ENCODE measurements around the gene PLXNB3. TPM values are rescaled to one million over a fixed set of nuclear protein-coding genes. Genes with fewer than 3 reads are reported as not detected.
A peak's percentile ranks its signal among the peaks of the same experiment; 100 is the strongest.

PLXNB3 gene
- total and polyA plus RNA-seq, 4 donors: 0.38 to 31.4 (median 18.4) TPM

DNA sequence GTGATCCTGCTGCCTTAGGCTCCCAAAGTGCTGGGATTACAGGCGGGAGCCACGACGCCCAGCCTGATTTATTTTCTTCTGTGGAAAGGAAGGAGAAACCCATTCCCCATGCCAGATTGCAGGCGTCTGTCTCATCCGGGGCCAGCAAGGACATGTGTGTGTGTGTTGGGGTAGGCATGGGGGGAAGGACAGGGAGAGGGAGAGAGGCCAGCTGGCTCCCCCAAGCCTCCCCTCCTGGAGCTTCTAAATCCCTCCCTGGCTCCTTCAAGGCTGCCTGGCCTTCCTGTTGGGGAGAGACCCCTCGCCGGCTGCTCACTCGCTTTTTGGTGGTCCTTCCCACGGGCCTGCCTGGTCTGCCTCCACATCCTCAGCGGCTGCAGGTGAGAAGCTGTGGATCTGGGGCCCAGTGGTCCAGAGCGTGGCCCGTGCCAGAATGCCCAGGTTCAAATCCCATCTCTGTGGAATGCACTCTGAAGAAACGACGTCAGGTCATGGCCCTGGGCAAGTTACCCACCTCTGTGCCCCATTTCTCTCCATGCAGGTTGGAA is 1.3 kb upstream of the PLXNB3 start:
- WGBS, 2 donors: 90 to 91% methylated on average over 14 of the region's 14 CpGs
- peak in 1 of 2 donors; percentile 33 for DNase-seq
- H3K4me1 ChIP-seq (ENCODE audit: control insufficient read depth in 1 of 2, insufficient read depth in 2 of 2, low read length in 2 of 2): no peaks in the 10 kb centered on the region
- H3K27me3 ChIP-seq (ENCODE audit: control insufficient read depth in 1 of 2, insufficient read depth in 2 of 2, low read length in 1 of 2): no peaks in the 10 kb centered on the region
- no peak overlapping the region for H3K4me3 ChIP-seq (ENCODE audit: low read length in 2 of 2)
- no peak for ATAC-seq (ENCODE audit: low FRiP score)
- no peak overlapping the region for H3K27ac ChIP-seq (ENCODE audit: low read depth in 1 of 2, low read length in 2 of 2)
- intact Hi-C loops (cut with DNase I): loop anchor here in 1 of 2 donors (5.0 kb wide), 2 partner anchors 175 to 190 kb away; partner anchors contain the start of gene NAA10
- no peaks in the 10 kb centered on the region for H3K9me3 ChIP-seq (ENCODE audit: control insufficient read depth, low read length)
- H3K36me3 ChIP-seq (ENCODE audit: control insufficient read depth in 1 of 2, insufficient read depth in 2 of 2, low read length in 1 of 2): no peaks in the 10 kb centered on the region

DNA sequence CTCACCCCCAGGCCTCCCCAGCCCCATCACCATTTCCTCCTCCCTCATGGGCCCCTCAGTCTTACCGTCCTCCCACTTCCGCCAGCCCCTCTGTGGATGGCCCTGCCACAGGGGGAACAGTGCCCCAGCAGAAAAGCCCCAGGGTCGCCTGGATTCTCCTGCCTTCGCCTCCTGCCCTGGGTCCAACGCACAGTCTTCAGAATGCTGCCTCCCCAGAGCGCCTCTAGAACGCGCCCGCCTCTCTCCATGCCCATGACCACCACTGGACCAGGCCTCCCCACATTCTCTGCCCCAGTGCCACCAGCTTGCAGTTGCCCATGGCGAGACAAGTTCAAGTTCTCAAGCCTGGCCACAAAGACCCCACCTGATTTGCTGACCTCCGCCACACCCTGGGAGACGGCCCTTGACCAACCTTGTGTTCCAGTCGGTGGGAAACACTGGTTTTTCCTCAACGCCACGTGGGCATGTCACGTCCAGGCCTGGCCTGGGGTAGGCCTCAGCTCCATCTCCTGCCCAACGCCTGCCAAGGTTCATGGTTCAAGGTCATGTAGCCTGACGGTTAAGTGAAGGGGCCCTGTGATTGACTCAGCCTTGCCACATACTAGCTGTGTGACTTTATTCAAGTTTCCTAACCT is 634 bp upstream of the PLXNB3 start:
- ATAC-seq (ENCODE audit: low FRiP score): no peak
- Histone ChIP-seq H3K36me3 (ENCODE audit: control insufficient read depth in 1 of 2, insufficient read depth in 2 of 2, low read length in 1 of 2) (no peaks in the 10 kb centered on the region), H3K4me3 (ENCODE audit: low read length in 2 of 2) (no peak overlapping the region), H3K4me1 (ENCODE audit: control insufficient read depth in 1 of 2, insufficient read depth in 2 of 2, low read length in 2 of 2) (no peaks in the 10 kb centered on the region), H3K9me3 (ENCODE audit: control insufficient read depth, low read length) (no peaks in the 10 kb centered on the region), H3K27ac (ENCODE audit: low read depth in 1 of 2, low read length in 2 of 2) (no peak overlapping the region), H3K27me3 (ENCODE audit: control insufficient read depth in 1 of 2, insufficient read depth in 2 of 2, low read length in 1 of 2) (no peaks in the 10 kb centered on the region)
- intact Hi-C loops (cut with DNase I): loop anchor here in 1 of 2 donors (5.0 kb wide), 2 partner anchors 174 to 189 kb away; partner anchors contain the start of gene NAA10
- 88 to 90% methylated on average over 18 of the region's 18 CpGs for WGBS, 2 donors
- DNase-seq: peak in 1 of 2 donors; percentile 41

DNA sequence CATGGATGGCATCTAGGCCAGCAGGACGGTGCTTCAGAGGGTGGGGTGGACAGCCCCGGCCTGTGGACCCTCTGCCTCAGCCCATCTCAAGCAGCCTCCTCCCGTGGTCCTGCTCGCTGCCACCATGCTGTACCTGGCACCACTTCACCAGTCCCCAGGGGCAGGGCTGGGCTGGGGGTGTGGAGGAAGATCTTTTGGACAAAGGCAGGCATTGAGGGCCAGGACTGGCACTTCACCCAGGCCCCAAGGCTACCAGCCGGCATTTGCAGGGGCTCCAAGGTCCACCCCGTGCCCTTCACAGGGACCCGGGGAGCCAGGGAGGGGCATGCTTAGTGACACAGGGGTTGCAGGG is 713 bp downstream of the PLXNB3 start:
- peak; percentile 41 to 73 for DNase-seq
- 71 to 83% methylated on average over 7 of the region's 7 CpGs for WGBS, 2 donors
- intact Hi-C loops (cut with DNase I): loop anchor here (2.0 to 5.0 kb wide), 3 partner anchors 173 to 188 kb away; partner anchors contain the start of gene NAA10 (in 1 of the 2)
- no peak for ATAC-seq (ENCODE audit: low FRiP score)
- H3K4me1 ChIP-seq (ENCODE audit: control insufficient read depth in 1 of 2, insufficient read depth in 2 of 2, low read length in 2 of 2): no peaks in the 10 kb centered on the region
- H3K27me3 ChIP-seq (ENCODE audit: control insufficient read depth in 1 of 2, insufficient read depth in 2 of 2, low read length in 1 of 2): no peaks in the 10 kb centered on the region
- no peaks in the 10 kb centered on the region for H3K9me3 ChIP-seq (ENCODE audit: control insufficient read depth, low read length)
- no peak overlapping the region for H3K4me3 ChIP-seq (ENCODE audit: low read length in 2 of 2)
- no peaks in the 10 kb centered on the region for H3K36me3 ChIP-seq (ENCODE audit: control insufficient read depth in 1 of 2, insufficient read depth in 2 of 2, low read length in 1 of 2)
- H3K27ac ChIP-seq (ENCODE audit: low read depth in 1 of 2, low read length in 2 of 2): no peak overlapping the region

DNA sequence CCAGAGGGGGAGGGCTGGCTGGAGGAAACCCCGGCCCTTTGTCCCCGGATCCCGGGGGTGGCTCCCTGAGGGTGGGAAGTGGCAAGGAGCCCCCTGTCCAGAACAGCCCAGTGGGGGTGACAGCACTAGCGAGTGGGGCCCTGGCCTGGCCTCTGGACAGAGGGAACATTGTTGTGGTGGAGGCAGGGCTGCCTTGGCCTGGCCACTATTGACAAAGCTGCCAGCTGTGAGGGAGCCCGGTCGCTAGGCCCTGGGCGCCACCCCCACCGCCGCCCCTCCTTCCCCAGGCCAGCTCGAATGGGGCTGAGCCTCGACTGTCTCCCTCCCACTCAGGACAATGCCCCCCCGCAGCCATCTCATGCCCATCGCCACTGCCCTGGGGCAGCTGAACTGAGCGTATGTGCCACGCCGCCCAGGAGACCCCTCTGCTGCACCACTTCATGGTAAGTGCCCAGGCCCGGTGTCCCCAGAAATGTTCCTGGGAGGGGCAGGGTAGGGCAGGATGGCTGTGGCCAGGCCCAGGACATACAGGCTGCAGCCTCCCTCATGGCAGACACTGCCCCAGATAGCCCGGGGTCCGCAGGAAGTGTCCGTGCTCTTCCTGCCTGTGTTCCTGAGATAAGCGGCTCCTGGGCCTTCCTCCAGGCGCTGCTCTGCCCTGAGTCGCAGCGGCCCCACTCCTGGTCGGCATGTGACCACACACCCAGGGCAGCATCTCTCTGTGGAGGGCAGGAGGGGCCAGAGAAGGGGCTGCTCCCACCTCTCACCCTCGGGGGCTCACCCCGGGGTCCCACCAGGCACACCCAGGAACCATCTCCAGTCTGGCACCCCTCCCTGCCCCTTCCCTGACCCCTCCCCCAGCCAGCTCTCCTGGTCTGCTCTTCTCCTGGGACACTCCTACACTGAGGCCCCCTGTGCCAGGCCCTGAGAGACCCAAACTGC is 1.4 kb downstream of the PLXNB3 start:
- intact Hi-C loops (cut with DNase I): loop anchor here in 1 of 2 donors (2.0 kb wide), 1 partner anchor 187 kb away; no protein-coding TSS in a partner anchor
- no peaks in the 10 kb centered on the region for H3K9me3 ChIP-seq (ENCODE audit: control insufficient read depth, low read length)
- H3K27ac ChIP-seq (ENCODE audit: low read depth in 1 of 2, low read length in 2 of 2): peak overlapping the region in 1 of 2 donors; percentile 57
- no peaks in the 10 kb centered on the region for H3K4me1 ChIP-seq (ENCODE audit: control insufficient read depth in 1 of 2, insufficient read depth in 2 of 2, low read length in 2 of 2)
- 51 to 66% methylated on average over 27 of the region's 27 CpGs for WGBS, 2 donors
- DNase-seq: peak in 1 of 2 donors; percentile 50
- no peak overlapping the region for H3K4me3 ChIP-seq (ENCODE audit: low read length in 2 of 2)
- H3K36me3 ChIP-seq (ENCODE audit: control insufficient read depth in 1 of 2, insufficient read depth in 2 of 2, low read length in 1 of 2): no peaks in the 10 kb centered on the region
- H3K27me3 ChIP-seq (ENCODE audit: control insufficient read depth in 1 of 2, insufficient read depth in 2 of 2, low read length in 1 of 2): no peaks in the 10 kb centered on the region
- peak; percentile 20 for ATAC-seq (ENCODE audit: low FRiP score)

DNA sequence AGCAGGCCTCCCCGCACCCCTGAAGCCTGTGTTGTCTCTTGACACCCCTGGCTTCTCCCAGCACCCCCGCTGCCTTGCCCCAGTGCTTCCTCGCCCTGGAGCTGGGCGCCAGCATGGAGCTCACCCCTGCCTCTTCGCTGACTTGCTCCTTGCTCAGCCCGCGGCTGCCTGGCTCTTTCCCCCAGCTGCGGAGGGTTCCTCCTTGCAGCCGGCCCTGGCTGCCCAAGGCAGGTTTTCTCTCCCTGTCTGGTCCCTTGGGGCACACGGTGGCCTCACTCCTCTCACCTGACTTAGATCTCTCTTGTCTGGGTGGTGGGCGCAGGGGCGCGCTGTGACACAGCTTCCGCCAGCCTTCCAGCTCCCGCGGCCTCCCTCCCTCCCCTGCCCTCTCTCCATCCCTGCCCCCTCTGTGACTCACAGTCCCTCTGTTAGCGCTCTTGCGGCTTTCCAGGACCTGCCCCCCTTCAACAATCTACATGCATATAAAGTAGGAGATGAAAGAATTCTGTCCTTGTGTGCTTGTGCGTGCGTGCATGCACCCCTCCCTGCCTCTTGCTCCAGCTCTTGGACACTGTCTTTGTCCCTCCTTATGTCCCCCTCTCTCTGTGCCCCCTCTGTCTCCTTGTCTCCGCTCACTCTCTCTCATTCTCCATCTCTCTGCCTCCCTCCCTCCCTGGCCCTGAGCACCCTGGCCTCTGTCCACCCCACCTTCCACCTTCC is 2.2 kb downstream of the PLXNB3 start:
- DNase-seq (peak; percentile 52 to 79), ATAC-seq (ENCODE audit: low FRiP score) (peak; percentile 8)
- H3K9me3 ChIP-seq (ENCODE audit: control insufficient read depth, low read length): no peaks in the 10 kb centered on the region
- WGBS, 2 donors: 39 to 60% methylated on average over 20 to 21 of the region's 21 CpGs
- no peaks in the 10 kb centered on the region for H3K36me3 ChIP-seq (ENCODE audit: control insufficient read depth in 1 of 2, insufficient read depth in 2 of 2, low read length in 1 of 2)
- H3K4me3 ChIP-seq (ENCODE audit: low read length in 2 of 2): no peak overlapping the region
- H3K27me3 ChIP-seq (ENCODE audit: control insufficient read depth in 1 of 2, insufficient read depth in 2 of 2, low read length in 1 of 2): no peaks in the 10 kb centered on the region
- intact Hi-C loops (cut with DNase I): no loop called here
- peak overlapping the region in 1 of 2 donors; percentile 57 for H3K27ac ChIP-seq (ENCODE audit: low read depth in 1 of 2, low read length in 2 of 2)
- no peaks in the 10 kb centered on the region for H3K4me1 ChIP-seq (ENCODE audit: control insufficient read depth in 1 of 2, insufficient read depth in 2 of 2, low read length in 2 of 2)

DNA sequence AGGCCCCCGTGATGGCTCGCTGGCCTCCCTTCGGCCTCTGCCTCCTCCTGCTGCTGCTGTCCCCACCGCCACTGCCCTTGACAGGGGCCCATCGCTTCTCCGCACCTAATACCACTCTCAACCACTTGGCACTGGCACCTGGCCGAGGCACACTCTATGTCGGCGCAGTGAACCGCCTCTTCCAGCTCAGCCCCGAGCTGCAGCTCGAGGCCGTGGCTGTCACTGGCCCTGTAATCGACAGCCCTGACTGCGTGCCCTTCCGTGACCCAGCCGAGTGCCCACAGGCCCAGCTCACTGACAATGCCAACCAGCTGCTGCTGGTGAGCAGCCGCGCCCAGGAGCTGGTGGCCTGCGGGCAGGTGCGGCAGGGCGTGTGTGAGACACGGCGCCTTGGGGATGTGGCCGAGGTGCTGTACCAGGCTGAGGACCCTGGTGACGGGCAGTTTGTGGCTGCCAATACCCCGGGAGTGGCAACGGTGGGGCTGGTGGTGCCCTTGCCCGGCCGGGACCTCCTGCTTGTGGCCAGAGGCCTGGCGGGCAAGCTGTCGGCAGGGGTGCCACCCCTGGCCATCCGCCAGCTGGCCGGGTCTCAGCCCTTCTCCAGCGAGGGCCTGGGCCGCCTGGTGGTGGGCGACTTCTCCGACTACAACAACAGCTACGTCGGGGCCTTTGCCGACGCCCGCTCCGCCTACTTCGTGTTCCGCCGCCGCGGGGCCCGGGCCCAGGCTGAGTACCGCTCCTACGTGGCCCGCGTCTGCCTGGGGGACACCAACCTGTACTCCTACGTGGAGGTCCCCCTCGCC is 3.0 kb downstream of the PLXNB3 start:
- no peaks in the 10 kb centered on the region for H3K4me1 ChIP-seq (ENCODE audit: control insufficient read depth in 1 of 2, insufficient read depth in 2 of 2, low read length in 2 of 2)
- ATAC-seq (ENCODE audit: low FRiP score): no peak
- intact Hi-C loops (cut with DNase I): no loop called here
- H3K27me3 ChIP-seq (ENCODE audit: control insufficient read depth in 1 of 2, insufficient read depth in 2 of 2, low read length in 1 of 2): no peaks in the 10 kb centered on the region
- no peaks in the 10 kb centered on the region for H3K9me3 ChIP-seq (ENCODE audit: control insufficient read depth, low read length)
- DNase-seq: peak; percentile 50 to 76
- no peak overlapping the region for H3K27ac ChIP-seq (ENCODE audit: low read depth in 1 of 2, low read length in 2 of 2)
- H3K4me3 ChIP-seq (ENCODE audit: low read length in 2 of 2): no peak overlapping the region
- 84 to 91% methylated on average over 56 of the region's 56 CpGs for WGBS, 2 donors
- H3K36me3 ChIP-seq (ENCODE audit: control insufficient read depth in 1 of 2, insufficient read depth in 2 of 2, low read length in 1 of 2): no peaks in the 10 kb centered on the region

DNA sequence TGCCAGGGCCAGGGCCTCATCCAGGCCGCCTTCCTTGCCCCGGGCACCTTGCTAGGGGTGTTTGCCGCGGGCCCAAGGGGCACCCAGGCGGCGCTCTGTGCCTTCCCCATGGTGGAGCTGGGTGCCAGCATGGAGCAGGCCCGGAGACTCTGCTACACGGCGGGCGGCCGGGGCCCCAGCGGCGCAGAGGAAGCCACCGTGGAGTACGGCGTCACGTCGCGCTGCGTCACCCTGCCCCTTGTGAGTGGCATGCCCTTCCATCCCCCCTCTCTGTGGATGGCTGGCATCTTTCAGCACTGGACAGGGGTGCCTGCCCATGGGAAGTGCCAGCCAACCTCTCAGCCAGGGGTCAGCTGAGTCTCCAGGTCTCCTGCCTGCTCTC is 3.6 kb downstream of the PLXNB3 start:
- intact Hi-C loops (cut with DNase I): no loop called here

More for the DNA sequence above, 3.6 kb downstream of the PLXNB3 start:
- H3K27ac ChIP-seq (ENCODE audit: low read depth in 1 of 2, low read length in 2 of 2): no peak overlapping the region
- no peaks in the 10 kb centered on the region for H3K9me3 ChIP-seq (ENCODE audit: control insufficient read depth, low read length)
- H3K27me3 ChIP-seq (ENCODE audit: control insufficient read depth in 1 of 2, insufficient read depth in 2 of 2, low read length in 1 of 2): no peaks in the 10 kb centered on the region
- WGBS, 2 donors: 94 to 97% methylated on average over 17 to 20 of the region's 20 CpGs
- peak; percentile 41 to 74 for DNase-seq
- H3K4me1 ChIP-seq (ENCODE audit: control insufficient read depth in 1 of 2, insufficient read depth in 2 of 2, low read length in 2 of 2): no peaks in the 10 kb centered on the region
- H3K36me3 ChIP-seq (ENCODE audit: control insufficient read depth in 1 of 2, insufficient read depth in 2 of 2, low read length in 1 of 2): no peaks in the 10 kb centered on the region
- no peak overlapping the region for H3K4me3 ChIP-seq (ENCODE audit: low read length in 2 of 2)
- no peak for ATAC-seq (ENCODE audit: low FRiP score)

All from aorta (tissue), 5 donors.